IMR-90 (cell line): ENCODE measurements around the gene TVP23A. TPM values are rescaled to one million over a fixed set of nuclear protein-coding genes. Genes with fewer than 3 reads are reported as not detected.

Source experiments
- ATAC-seq: fragments of 200-7000 bp; cut with Tn5 transposase; 2 replicates; pipeline ENCODE4 v1.9.1; 2020; ENCODE audit warnings: low read depth, mild to moderate bottlenecking, moderate library complexity
- BruUV-seq: library from RNA; stranded (reverse); fragments of 400-500 nt; replicated peaks from 2 replicates; lab custom pipeline; 2021; lab: Mats Ljungman, UMichigan
- CTCF ChIA-PET: fragments of 300-600 bp; formaldehyde crosslinking; extraction: SDS; loops from one replicate; lab custom pipeline; 2021; ENCODE audit warnings: antibody characterized with exemption; lab: Yijun Ruan, JAX
- POLR2A ChIA-PET: fragments of 300-600 bp; sonication (Branson Sonifier 250); formaldehyde crosslinking; loops from one replicate; lab custom pipeline; 2022; ENCODE audit warnings: antibody characterized with exemption; ENCODE audit not compliant: unreplicated experiment; lab: Charles Lee
- DNase-seq: peaks from one replicate; pipeline ENCODE4 v3.0.0; 2013
- H2AFZ ChIP-seq: replicated peaks from 2 replicates; pipeline ENCODE3; 2013; ENCODE audit warnings: low read length, mild to moderate bottlenecking; ENCODE audit not compliant: poor library complexity
- H2AK5ac ChIP-seq: 2 replicates; pipeline ENCODE4 v1.6.1; 2013; ENCODE audit warnings: low read depth, low read length, inconsistent platforms
- H2AK9ac ChIP-seq: replicated peaks from 2 replicates; pipeline ENCODE3; 2013; ENCODE audit warnings: mild to moderate bottlenecking, low read depth, low read length, moderate library complexity; ENCODE audit not compliant: poor library complexity
- H2BK120ac ChIP-seq: 2 replicates; pipeline ENCODE4 v1.6.1; 2013; ENCODE audit warnings: low read depth, low read length, inconsistent platforms
- H2BK15ac ChIP-seq: 3 replicates; pipeline ENCODE4 v1.6.1; 2013; ENCODE audit warnings: low read depth, low read length, inconsistent platforms
- H2BK20ac ChIP-seq: 2 replicates; pipeline ENCODE4 v1.6.1; 2013; ENCODE audit warnings: low read depth, mild to moderate bottlenecking, inconsistent platforms, low read length, moderate library complexity
- H2BK5ac ChIP-seq: 2 replicates; pipeline ENCODE4 v1.6.1; 2013; ENCODE audit warnings: mild to moderate bottlenecking, low read depth, low read length, inconsistent platforms; ENCODE audit not compliant: poor library complexity, severe bottlenecking
- H3K14ac ChIP-seq: replicated peaks from 2 replicates; pipeline ENCODE4 v1.6.1; 2013; ENCODE audit warnings: low read depth, low read length, inconsistent platforms
- H3K18ac ChIP-seq: 2 replicates; pipeline ENCODE4 v1.6.1; 2013; ENCODE audit warnings: low read depth, low read length, control low read depth
- H3K23ac ChIP-seq: 2 replicates; pipeline ENCODE4 v1.6.1; 2013; ENCODE audit warnings: low read depth, low read length, inconsistent platforms
- H3K27ac ChIP-seq: 2 replicates; pipeline ENCODE4 v1.5.1; 2013; ENCODE audit warnings: mild to moderate bottlenecking, control low read depth, low read length; ENCODE audit not compliant: insufficient read depth
- H3K27me3 ChIP-seq: 2 replicates; pipeline ENCODE4 v1.6.1; 2013; ENCODE audit warnings: low read length; ENCODE audit not compliant: control insufficient read depth, insufficient read depth
- H3K36me3 ChIP-seq: 2 replicates; pipeline ENCODE4 v1.6.1; 2013; ENCODE audit warnings: low read length, mixed read lengths; ENCODE audit not compliant: control insufficient read depth, insufficient read depth
- H3K4ac ChIP-seq: 2 replicates; pipeline ENCODE4 v1.6.1; 2013; ENCODE audit warnings: low read depth, low read length, inconsistent platforms
- H3K4me1 ChIP-seq: 2 replicates; pipeline ENCODE4 v1.6.1; 2013; ENCODE audit warnings: low read length, mixed read lengths; ENCODE audit not compliant: control insufficient read depth, insufficient read depth
- H3K4me2 ChIP-seq: 2 replicates; pipeline ENCODE4 v1.6.1; 2013; ENCODE audit warnings: low read depth, mild to moderate bottlenecking, control low read depth, low read length, moderate library complexity
- H3K4me3 ChIP-seq: 2 replicates; pipeline ENCODE4 v1.5.1; 2013; ENCODE audit warnings: low read depth, mild to moderate bottlenecking, control low read depth, low read length, moderate library complexity; ENCODE audit not compliant: insufficient read depth
- H3K56ac ChIP-seq: 2 replicates; pipeline ENCODE4 v1.6.1; 2013; ENCODE audit warnings: low read length, inconsistent platforms; ENCODE audit not compliant: insufficient read depth; ENCODE audit errors: extremely low read depth
- H3K79me1 ChIP-seq, 2 experiments: 2 replicates each; pipeline ENCODE4 v1.6.1; 2013; ENCODE audit warnings: low read length in 2 of 2, inconsistent platforms in 1 of 2, low read depth in 1 of 2
- H3K9ac ChIP-seq: 2 replicates; pipeline ENCODE4 v1.6.1; 2013; ENCODE audit warnings: low read depth, low read length, control low read depth
- H3K9me1 ChIP-seq: 2 replicates; pipeline ENCODE4 v1.6.1; 2013; ENCODE audit warnings: low read length, inconsistent platforms; ENCODE audit not compliant: insufficient read depth
- H3K9me3 ChIP-seq: 2 replicates; pipeline ENCODE4 v1.6.1; 2013; ENCODE audit warnings: low read length; ENCODE audit not compliant: control insufficient read depth, insufficient read depth
- H4K20me1 ChIP-seq: 2 replicates; pipeline ENCODE4 v1.6.1; 2013; ENCODE audit warnings: low read length, inconsistent platforms; ENCODE audit not compliant: insufficient read depth
- H4K5ac ChIP-seq: 2 replicates; pipeline ENCODE4 v1.6.1; 2013; ENCODE audit warnings: mild to moderate bottlenecking, low read depth, low read length, control low read depth
- H4K8ac ChIP-seq, 2 experiments: 2 replicates each; pipeline ENCODE4 v1.6.1; 2013; ENCODE audit warnings: low read depth in 2 of 2, low read length in 2 of 2, control low read depth in 1 of 2, inconsistent platforms in 1 of 2
- H4K91ac ChIP-seq: 2 replicates; pipeline ENCODE4 v1.6.1; 2013; ENCODE audit warnings: low read depth, low read length, inconsistent platforms; ENCODE audit not compliant: insufficient read depth
- CTCF ChIP-seq: conservative IDR thresholded peaks from 2 replicates; pipeline ENCODE4 v1.5.1; 2012; ENCODE audit warnings: mild to moderate bottlenecking, low read depth, low read length, improper control_type of control experiment
- FOS ChIP-seq: fragments of 150-350 bp; IDR thresholded peaks from 2 replicates; pipeline ENCODE4 v1.6.1; 2016; ENCODE audit warnings: low read depth, low read length
- MXI1 ChIP-seq: IDR thresholded peaks from 2 replicates; pipeline ENCODE4 v1.6.1; 2012; ENCODE audit warnings: low read depth, mild to moderate bottlenecking, low read length, moderate library complexity, borderline replicate concordance
- WGBS, 2 experiments: methylation state at CpG; one replicate each; pipeline versions ENCODE4 v1.1.5 to v1.1.7; 2013; ENCODE audit warnings: missing lambda C conversion rate in 2 of 2; ENCODE audit not compliant: insufficient read length in 1 of 2; ENCODE audit errors: extremely low coverage in 2 of 2; 5-methylcytosine and 5-hydroxymethylcytosine counted together
- dilution Hi-C: fragments of 300-500 bp; cut with HindIII; formaldehyde crosslinking; loops from one replicate; pipeline ENCODE4 v1.14.3; 2018; ENCODE audit warnings: low sequenced_read_pairs; ENCODE audit not compliant: unreplicated experiment
- in situ Hi-C: fragments of 300-500 bp; cut with MboI; formaldehyde crosslinking; loops from 3 replicates; pipeline ENCODE4 v1.14.3; 2019; ENCODE audit warnings: low sequenced_read_pairs, inconsistent platforms, mixed read lengths
- intact Hi-C: fragments of 100-400 bp; cut with micrococcal nuclease; formaldehyde crosslinking; loops from 2 replicates; pipeline ENCODE4 v1.10.0; 2022
- polyA plus RNA-seq, 3 experiments: library from polyadenylated mRNA; depleted of rRNA; stranded (reverse); fragments of >200 nt; gene quantifications; 2 replicates each; pipeline ENCODE4 v1.2.3, GENCODE V29; 2012; ENCODE audit warnings: low replicate concordance in 1 of 3
- total RNA-seq: library from RNA; depleted of rRNA; stranded (reverse); fragments of >200 nt; gene quantifications from 2 replicates; pipeline ENCODE4 v1.2.3, GENCODE V29; 2012

Gene TVP23A
- total and polyA plus RNA-seq, 2 of the 4 experiments (the other 2 are of a cell fraction) = not detected

DNA sequence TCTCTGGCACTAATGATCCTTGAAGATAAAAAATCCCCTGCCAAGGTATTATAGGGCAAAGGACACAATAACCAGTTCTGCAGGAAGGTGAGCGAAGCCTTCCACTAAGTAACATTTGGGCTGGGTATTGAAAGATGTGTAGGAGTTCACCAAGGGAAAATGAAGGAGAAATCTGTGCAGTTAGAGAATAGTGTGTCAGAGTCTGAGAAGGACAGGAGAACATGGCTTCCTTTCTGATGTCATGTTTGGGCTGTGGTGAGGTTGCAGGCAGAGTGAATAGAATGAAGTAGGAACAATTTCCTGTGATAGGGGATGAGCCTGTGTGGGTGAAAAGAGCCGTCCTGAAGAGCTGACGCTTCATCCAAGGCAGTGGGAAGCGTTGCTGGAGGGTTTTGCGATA is 34.4 kb upstream of the TVP23A start:
- 80% methylated on average over 1 of the region's 5 CpGs; no CpG with 5 or more reads in 1 of the 2 experiments for WGBS, 2 experiments

More for the DNA sequence above, 34.4 kb upstream of the TVP23A start:
- Histone ChIP-seq H2AFZ (no peak overlapping the region), H3K4me1 (no peaks in the 10 kb centered on the region), H4K20me1 (no peaks in the 10 kb centered on the region), H2BK20ac (no peak overlapping the region), H3K18ac (no peak overlapping the region), H3K27me3 (peaks cover 3% of the 10 kb centered on the region; the same call in 1 of the 2 replicates), H2AK5ac (no peak overlapping the region), H3K23ac (no peak overlapping the region), H3K9me3 (no peaks in the 10 kb centered on the region), H3K36me3 (no peaks in the 10 kb centered on the region), H2BK120ac (no peak overlapping the region), H2BK15ac (no peak overlapping the region), H3K9ac (no peak overlapping the region), H3K4me2 (no peak overlapping the region), H4K8ac (no peak overlapping the region), H3K4me3 (no peak overlapping the region), H3K4ac (no peak overlapping the region), H4K91ac (no peak overlapping the region), H2BK5ac (no peak overlapping the region), H2AK9ac (no peak overlapping the region), H3K56ac (no peak overlapping the region), H3K14ac (no peak overlapping the region), H3K9me1 (no peaks in the 10 kb centered on the region), H3K27ac (no peak overlapping the region), H4K5ac (no peak overlapping the region), H3K79me1 (no peaks in the 10 kb centered on the region)
- in situ Hi-C loops = no loop called here
- no peak for ATAC-seq
- intact Hi-C loops = no loop called here
- POLR2A ChIA-PET = no interaction called here
- CTCF ChIA-PET = no interaction called here
- no TSS peak for BruUV-seq
- dilution Hi-C loops = no loop called here
- no peak for DNase-seq
- TF ChIP-seq CTCF (no peak), FOS (no peak), MXI1 (no peak)
